Endothelial cell of umbilical vein (primary cell): ENCODE data around the gene PGR. TPM values are rescaled to one million over a fixed set of nuclear protein-coding genes. Genes with fewer than 3 reads are reported as not detected.

Source experiments
- BruUV-seq: library from RNA; stranded (reverse); fragments of 400-500 nt; replicated peaks from 2 replicates; lab custom pipeline; 2021; lab: Mats Ljungman, UMichigan
- CTCF ChIA-PET: fragments of 300-600, 350-600 bp; sonication (Branson Sonifier 250); formaldehyde crosslinking; loops from one replicate; lab custom pipeline; 2021; ENCODE audit warnings: antibody characterized with exemption, inconsistent platforms; lab: Charles Lee
- POLR2A ChIA-PET: fragments of 300-600, 350-600 bp; sonication (Branson Sonifier 250); formaldehyde crosslinking; loops from one replicate; lab custom pipeline; 2021; ENCODE audit warnings: antibody characterized with exemption, inconsistent platforms; lab: Charles Lee
- DNase-seq: peaks from one replicate; pipeline ENCODE4 v3.0.0-alpha.2; 2011; ENCODE audit warnings: low read depth, low spot score
- FAIRE-seq: peaks from 2 replicates; lab custom pipeline; 2011; peaks lifted over from hg19 to GRCh38; lab: Jason Lieb, UNC
- H2AFZ ChIP-seq: 2 replicates; pipeline ENCODE4 v1.6.0; 2012; ENCODE audit warnings: low read depth, low read length, control low read depth, inconsistent platforms
- H3K27ac ChIP-seq: 2 replicates; pipeline ENCODE4 v1.5.1; 2011; ENCODE audit warnings: low read depth, mild to moderate bottlenecking, control low read depth, low read length, moderate library complexity; ENCODE audit not compliant: insufficient read depth
- H3K27me3 ChIP-seq, 2 experiments: 2 replicates each; pipeline versions ENCODE4 v1.6.0 to v1.6.1; 2011; ENCODE audit warnings: low read length in 2 of 2, mixed read lengths in 1 of 2; ENCODE audit not compliant: control insufficient read depth in 2 of 2, insufficient read depth in 2 of 2
- H3K36me3 ChIP-seq, 2 experiments: 2 replicates in 1 of 2; 3 replicates in 1 of 2; pipeline ENCODE4 v1.5.1; 2011; ENCODE audit warnings: low read length in 2 of 2, mild to moderate bottlenecking in 1 of 2, moderate library complexity in 1 of 2; ENCODE audit not compliant: control insufficient read depth in 2 of 2, insufficient read depth in 2 of 2; ENCODE audit errors: extremely low read depth in 1 of 2
- H3K4me1 ChIP-seq: 3 replicates; pipeline ENCODE4 v1.5.1; 2011; ENCODE audit warnings: mild to moderate bottlenecking, low read length; ENCODE audit not compliant: control insufficient read depth, insufficient read depth; ENCODE audit errors: extremely low read depth
- H3K4me2 ChIP-seq: 2 replicates; pipeline ENCODE4 v1.6.1; 2011; ENCODE audit warnings: low read length, control low read depth, mixed read lengths; ENCODE audit not compliant: insufficient read depth
- H3K4me3 ChIP-seq, 3 experiments: fragments of 200-600 bp in 1 of 3; sonication (generic), shearing (Covaris generic) in 1 of 3; replicated peaks in 1 of 3; 2 replicates each; pipeline ENCODE4 v1.5.1; 2011 to 2016; ENCODE audit warnings: control low read depth in 3 of 3, low read length in 3 of 3, mild to moderate bottlenecking in 2 of 3, inconsistent platforms in 1 of 3, low read depth in 1 of 3, moderate library complexity in 1 of 3; ENCODE audit not compliant: insufficient read depth in 1 of 3
- H3K79me2 ChIP-seq: 2 replicates; pipeline ENCODE4 v1.6.0; 2012; ENCODE audit warnings: low read length, inconsistent platforms; ENCODE audit not compliant: control insufficient read depth, insufficient read depth
- H3K9ac ChIP-seq: replicated peaks from 2 replicates; pipeline ENCODE3; 2011; ENCODE audit warnings: low read length, control low read depth; ENCODE audit not compliant: insufficient read depth; ENCODE audit errors: extremely low read depth
- H3K9me1 ChIP-seq: replicated peaks from 3 replicates; pipeline ENCODE4 v1.6.0; 2011; ENCODE audit warnings: mild to moderate bottlenecking, low read length; ENCODE audit not compliant: control insufficient read depth, insufficient read depth; ENCODE audit errors: extremely low read depth
- H3K9me3 ChIP-seq: replicated peaks from 2 replicates; pipeline ENCODE4 v1.5.1; 2012; ENCODE audit warnings: low read length, inconsistent platforms; ENCODE audit not compliant: control insufficient read depth, insufficient read depth
- H4K20me1 ChIP-seq: replicated peaks from 2 replicates; pipeline ENCODE3; 2011; ENCODE audit warnings: mild to moderate bottlenecking, low read length; ENCODE audit not compliant: control insufficient read depth, insufficient read depth; ENCODE audit errors: extremely low read depth
- FOS ChIP-seq: IDR thresholded peaks from 2 replicates; pipeline ENCODE4 v1.6.1; 2011; ENCODE audit warnings: mild to moderate bottlenecking, low read length, moderate library complexity, borderline replicate concordance; ENCODE audit not compliant: insufficient read depth
- GATA2 ChIP-seq: IDR thresholded peaks from 2 replicates; pipeline ENCODE4 v1.7.0; 2011; ENCODE audit warnings: low read depth, mild to moderate bottlenecking, moderate library complexity, mixed read lengths, low read length; ENCODE audit not compliant: insufficient read length, insufficient read depth
- JUN ChIP-seq: IDR thresholded peaks from 2 replicates; pipeline ENCODE4 v1.6.1; 2011; ENCODE audit warnings: borderline replicate concordance, low read depth; ENCODE audit not compliant: insufficient read length, insufficient read depth
- MYC ChIP-seq: IDR thresholded peaks from one replicate; pipeline ENCODE4 v1.6.1; 2011; ENCODE audit warnings: mild to moderate bottlenecking, low read depth, low read length
- POLR2AphosphoS5 ChIP-seq: IDR thresholded peaks from 2 replicates; pipeline ENCODE4 v1.6.1; 2012; ENCODE audit warnings: low read depth, mild to moderate bottlenecking, control low read depth, low read length, moderate library complexity; ENCODE audit not compliant: insufficient read depth
- dilution Hi-C: fragments of 300-500 bp; cut with MboI; formaldehyde crosslinking; loops from one replicate; pipeline ENCODE4 v1.15.0; 2019; ENCODE audit warnings: low sequenced_read_pairs; ENCODE audit not compliant: extremely low pct_ligation_motif_present
- intact Hi-C: fragments of 100-400 bp; cut with micrococcal nuclease; formaldehyde crosslinking; loops from one replicate; pipeline ENCODE4 v1.10.0; 2022
- polyA plus RNA-seq, 4 experiments: library from polyadenylated mRNA; depleted of rRNA in 3 of 4; stranded (reverse) in 3 of 4; unstranded in 1 of 4; fragments of >200 nt; gene quantifications; 2 replicates each; pipeline versions ENCODE4 v1.2.1 to v1.2.3, GENCODE V29; 2011 to 2012; ENCODE audit warnings: missing spikeins in 1 of 4
- total RNA-seq: library from RNA; stranded (reverse); gene quantifications from 2 replicates; pipeline ENCODE4 v1.2.3, GENCODE V29; 2021

Gene PGR
- total and polyA plus RNA-seq, 2 donors (not counting 3 experiments of a cell fraction or from before 2014, with no cell fraction given) = not detected

- Histone ChIP-seq H3K27ac (no peak overlapping the region), H3K36me3 (no peaks in the 10 kb centered on the region), H3K9me3 (peaks cover 2% of the 10 kb centered on the region), H3K9ac (no peak overlapping the region), H2AFZ (no peak overlapping the region), H3K4me1 (no peaks in the 10 kb centered on the region), H3K4me2 (no peak overlapping the region), H3K4me3 (no peak overlapping the region), H4K20me1 (no peaks in the 10 kb centered on the region), H3K9me1 (no peaks in the 10 kb centered on the region), H3K79me2 (no peaks in the 10 kb centered on the region), H3K27me3 (no peaks in the 10 kb centered on the region)
- intact Hi-C loops (no loop called here), dilution Hi-C loops (no loop called here)
- no peak for TF ChIP-seq FOS
- no peak for TF ChIP-seq POLR2AphosphoS5
- no peak for TF ChIP-seq GATA2
- no peak for TF ChIP-seq JUN
- no peak for TF ChIP-seq MYC
- ChIA-PET POLR2A (no interaction called here), CTCF (no interaction called here)
- no peak for FAIRE-seq
- DNase-seq = no peak
- BruUV-seq = no TSS peak
Measured at GRCh38 chr11:101169944-101170343, 40.3 kb upstream of the PGR start.

DNA sequence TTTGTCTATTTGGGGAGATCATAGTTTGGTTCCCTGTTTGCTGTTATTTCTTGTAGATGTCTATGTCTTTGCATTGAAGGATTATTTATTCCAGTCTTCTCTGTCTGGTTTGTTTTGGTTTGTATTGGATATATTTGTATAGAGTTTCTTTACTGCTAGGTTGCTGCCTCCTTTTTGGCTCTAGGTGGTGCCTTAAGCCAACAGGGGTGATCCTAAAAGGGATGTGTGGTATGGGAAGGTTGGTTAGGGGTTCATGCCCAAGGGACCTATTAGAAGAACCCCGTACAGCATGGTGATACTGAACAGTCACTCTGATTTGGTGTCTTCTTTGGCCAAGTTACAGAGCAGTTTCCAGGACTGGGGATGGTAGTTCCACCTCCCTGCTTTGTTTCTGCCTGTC is 36.4 kb upstream of the PGR start:
- no peak overlapping the region for H3K27ac ChIP-seq
- TF ChIP-seq MYC (no peak), JUN (no peak)
- dilution Hi-C loops (no loop called here), intact Hi-C loops (no loop called here)
- ChIA-PET CTCF (no interaction called here), POLR2A (no interaction called here)
- H3K9me1 ChIP-seq = no peaks in the 10 kb centered on the region
- H3K9me3 ChIP-seq = peaks cover 2% of the 10 kb centered on the region
- H3K4me1 ChIP-seq = no peaks in the 10 kb centered on the region
- H3K36me3 ChIP-seq = no peaks in the 10 kb centered on the region
- no peak for FAIRE-seq
- BruUV-seq = no TSS peak
- no peak overlapping the region for H2AFZ ChIP-seq
- H4K20me1 ChIP-seq = no peaks in the 10 kb centered on the region
- H3K27me3 ChIP-seq = no peaks in the 10 kb centered on the region
- H3K79me2 ChIP-seq = no peaks in the 10 kb centered on the region
- H3K9ac ChIP-seq = no peak overlapping the region
- no peak overlapping the region for H3K4me2 ChIP-seq
- no peak for DNase-seq
- no peak overlapping the region for H3K4me3 ChIP-seq
